Raji (cell line): Measurements from ENCODE around the gene RTL9.

Experiments
- POLR2A ChIP-seq: IDR thresholded peaks from 2 replicates; pipeline ENCODE4 v1.6.1; 2011; ENCODE audit warnings: low read depth, low read length, control low read depth; ENCODE audit not compliant: insufficient read depth

RTL9 gene

DNA sequence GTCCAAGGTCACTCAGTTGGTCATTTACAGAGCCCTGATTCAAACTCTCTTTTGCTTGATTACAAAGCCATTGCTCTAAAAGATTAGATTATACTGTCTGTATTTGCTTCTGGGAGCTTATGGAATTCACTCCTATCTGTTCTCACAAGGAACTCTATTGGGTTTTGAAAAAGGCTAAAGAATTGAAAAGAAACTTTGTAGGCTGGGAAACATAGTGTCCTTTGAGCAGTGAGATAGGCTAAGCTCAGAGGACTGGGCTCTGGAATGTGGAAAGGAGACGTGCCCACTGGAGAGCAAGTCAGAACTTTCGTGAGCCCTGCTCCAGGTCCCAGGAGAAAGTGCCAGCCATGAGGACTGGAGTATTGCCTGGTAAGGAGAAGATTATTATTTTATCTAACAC is at the start of gene RTL9:
Gene RTL9 (plus strand): TSS at position 301 of the 400 bp plus-strand sequence. CDS start 91,770 bp downstream, outside the sequence.
- TF ChIP-seq POLR2A, result no peak

DNA sequence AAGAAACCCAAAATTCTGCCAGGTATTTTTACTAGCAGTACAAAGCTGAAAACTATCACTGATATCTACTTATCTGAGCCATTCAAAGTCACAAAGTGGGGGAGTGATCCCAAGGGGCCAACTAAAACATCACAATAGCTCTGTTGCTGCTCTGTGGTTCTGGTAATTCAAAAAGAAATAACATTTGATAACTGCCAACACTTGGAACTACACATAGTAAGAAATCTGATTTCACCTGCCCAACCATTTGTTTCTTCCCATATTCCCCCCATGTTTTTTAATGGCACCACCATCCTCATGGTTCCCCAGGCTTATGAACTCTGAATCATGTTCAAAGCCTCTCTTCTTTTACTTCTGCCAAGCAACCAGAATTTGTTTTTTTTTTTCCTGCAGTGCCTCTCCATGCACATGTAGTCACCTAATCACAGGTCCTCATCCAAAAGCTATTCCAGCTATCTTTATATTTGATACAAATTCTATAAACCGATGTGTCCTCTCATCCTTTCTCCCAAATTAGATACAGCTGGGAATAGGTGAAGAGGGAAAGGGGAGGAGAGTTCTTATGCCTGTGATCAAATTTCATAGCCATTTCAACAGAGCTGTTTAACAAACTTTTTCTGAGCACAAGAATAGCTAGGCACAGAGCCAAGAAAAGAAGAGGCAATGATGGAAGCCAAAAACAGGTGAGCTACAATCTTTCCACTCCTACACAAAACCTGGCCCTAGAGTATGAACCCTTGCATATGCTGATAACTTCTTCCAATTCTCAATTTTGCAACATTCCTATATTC is 48.5 kb upstream of the RTL9 start:
- no peak for TF ChIP-seq POLR2A

DNA sequence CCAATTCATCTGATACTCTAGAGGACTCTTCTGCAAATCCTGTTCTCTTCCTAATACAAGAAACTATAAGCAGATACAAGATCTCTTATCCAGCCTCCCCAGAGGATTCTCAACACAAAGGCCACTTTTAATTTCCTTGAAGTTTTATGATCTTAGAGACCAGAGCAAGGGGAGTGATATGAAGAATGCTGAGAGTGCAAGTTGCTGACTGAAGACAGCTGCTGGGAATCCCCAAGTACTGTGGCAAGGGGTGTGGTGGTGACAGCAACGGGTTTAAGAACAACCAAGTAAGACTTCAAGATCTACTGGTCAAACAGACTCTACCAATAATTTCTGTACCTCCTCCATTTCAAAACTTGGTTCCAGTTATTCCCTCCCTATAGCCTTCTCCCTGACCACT is 47.8 kb upstream of the RTL9 start:
- no peak for TF ChIP-seq POLR2A

DNA sequence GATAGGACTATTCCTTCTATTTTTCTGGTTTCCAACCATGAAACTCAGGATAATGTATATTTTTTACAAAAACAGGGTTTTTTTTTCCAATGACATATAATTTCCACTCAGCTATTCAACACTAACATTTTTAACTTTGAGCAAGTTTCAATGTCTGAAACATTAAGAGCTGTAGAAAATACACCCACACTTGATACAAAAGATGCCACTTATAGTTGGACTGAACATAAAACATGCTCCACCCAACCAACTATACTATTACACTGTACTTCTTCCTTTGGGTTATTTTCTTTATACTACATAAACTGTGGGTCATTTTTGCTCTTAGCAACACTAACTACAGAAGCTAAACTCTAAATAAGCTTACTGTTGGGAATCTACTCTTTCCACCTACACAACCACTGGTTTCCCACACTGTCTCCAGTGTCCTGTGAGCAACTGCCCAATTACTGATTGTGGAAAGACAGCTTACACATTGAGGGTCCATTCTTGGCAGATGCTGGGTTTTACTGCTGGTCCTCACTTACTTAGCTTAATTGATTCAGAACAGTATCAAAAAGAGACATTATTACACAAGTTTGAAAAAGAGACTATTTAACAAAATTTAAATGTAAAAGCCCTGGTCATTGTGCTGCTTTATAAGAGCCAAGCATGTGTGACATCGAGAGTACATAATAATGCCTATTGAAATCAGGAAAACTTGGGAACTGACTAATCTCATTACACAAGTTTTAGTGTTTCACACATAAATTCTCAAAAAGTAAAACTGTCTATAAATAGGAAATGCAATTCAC is 47.0 kb upstream of the RTL9 start:
- TF ChIP-seq POLR2A, result no peak

DNA sequence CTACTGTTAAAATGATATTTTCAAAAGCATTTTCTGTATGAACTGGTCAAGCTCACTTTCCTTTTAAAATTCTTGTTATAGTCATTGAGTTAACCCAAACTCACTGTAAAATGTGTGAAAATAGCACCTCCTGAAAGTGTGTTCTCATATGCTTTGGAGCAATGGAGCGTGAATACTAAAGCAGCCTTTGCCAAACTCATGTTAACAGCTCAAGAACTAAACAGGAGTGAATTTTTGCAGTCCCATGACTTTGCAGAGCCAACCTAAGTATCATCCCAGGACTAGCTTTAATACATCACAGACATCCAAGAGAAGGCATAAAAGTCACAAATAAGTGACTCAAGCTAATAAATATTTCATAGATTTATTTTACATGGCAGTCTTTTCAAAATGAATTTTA is 43.1 kb upstream of the RTL9 start:
- no peak for TF ChIP-seq POLR2A

DNA sequence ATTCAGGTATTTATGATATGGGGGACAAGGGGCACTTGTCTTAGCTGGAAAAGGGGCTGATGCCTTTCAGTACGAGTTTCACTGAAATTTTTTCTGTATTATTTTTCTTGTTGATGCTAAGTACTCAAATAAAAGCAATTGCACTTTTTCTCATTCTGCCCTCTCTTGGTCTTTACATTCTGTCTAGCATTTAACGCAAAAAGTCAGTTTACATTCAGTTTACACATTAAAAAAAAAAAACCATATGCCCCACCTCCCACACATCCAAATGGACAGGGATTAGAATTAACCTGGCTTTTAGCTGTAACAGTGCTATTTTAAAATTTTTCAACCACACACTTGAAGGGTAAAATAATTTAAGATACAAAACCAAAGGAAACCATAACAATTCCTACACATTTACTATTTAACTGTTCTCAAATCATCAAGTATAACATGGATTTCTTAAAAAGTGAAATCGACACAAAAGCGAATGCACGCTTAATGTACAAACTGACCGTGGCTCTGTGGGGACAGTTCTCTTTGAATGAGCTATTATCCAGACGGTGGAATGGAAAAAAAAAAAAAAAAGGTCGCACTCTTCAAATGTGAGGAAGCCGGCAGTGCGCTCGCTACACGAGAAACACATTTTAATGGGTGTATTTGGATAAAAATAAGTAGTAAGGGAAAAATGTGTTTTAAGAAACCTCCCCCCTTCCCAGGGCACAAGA is 42.1 kb upstream of the RTL9 start:
- no peak for TF ChIP-seq POLR2A

DNA sequence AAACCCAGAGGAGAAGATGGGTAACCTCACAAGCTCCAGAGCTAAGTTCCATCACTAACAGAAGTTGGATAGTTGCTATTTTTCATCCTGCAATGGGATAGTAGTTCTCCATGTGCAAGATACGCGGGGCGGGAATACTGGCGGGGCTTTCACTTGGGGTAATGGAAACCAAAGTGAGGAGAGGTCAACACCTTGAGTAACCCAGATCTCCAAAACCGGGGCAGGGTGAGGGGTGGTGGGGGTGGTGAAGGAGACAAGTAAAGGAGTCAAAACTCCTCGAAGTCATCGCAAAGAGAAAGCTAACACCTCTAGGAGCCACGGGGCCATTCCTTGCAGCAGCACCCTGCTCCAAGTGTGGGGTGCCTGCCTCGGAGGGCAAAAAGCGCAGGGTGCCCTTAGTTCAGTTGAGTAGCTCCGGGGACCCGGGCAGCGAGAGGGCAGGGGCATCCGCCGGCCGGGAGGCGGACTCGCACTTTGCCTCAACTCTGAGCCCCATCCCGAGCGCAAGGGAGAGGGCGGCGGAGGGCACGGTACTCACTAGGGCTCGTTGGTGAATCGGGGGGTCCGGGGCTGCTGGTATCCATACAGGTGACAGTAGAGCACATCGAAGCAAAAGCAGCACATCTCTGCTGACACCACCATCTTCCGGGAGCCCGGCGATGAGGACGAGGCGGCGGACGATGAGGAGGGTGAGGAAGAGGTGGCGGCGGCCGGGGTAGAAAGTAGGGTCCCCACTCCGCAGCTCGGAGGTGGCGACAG is 41.4 kb upstream of the RTL9 start:
- no peak for TF ChIP-seq POLR2A

DNA sequence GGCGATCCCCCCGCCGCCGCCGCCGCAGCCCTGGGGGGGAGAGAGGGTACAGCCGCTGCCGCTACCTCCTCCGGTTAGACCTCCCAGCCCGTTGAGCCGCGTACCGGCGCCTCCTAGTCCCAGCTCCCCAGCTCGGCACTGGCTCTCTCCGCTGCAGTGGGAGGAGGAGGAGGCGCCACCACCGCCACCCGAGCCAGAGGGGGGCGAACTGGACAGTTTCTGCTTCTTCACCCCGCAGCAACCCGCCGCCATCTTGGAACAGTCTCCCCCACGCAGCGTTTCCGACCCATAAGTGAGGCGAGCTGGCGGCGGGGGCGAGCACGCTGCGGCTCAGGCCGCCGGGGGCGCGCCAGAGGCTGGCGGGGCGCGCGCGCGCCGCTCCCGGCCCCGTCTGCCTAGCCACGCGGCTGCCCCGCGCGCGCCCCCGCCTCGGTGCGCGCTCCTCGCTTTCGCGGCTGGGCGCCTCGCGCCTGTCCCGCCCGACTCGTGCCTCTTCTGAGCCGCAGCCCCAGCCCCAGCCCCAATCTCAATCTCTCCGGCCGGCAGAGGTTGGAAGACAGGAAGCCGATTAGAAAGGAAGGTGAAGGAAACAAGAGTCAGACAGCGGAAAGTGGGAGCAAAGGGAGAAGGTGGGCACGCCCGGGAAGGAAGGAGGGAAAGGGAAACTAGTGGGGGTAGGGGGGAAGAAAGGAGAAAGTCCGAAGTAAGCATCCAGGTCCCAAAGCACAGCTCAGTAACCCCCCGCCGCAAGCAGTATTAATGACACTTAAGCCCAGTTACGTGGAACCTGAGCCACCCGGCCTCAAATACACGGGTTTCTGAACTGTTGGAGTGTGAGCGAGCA is 40.6 kb upstream of the RTL9 start, which contains the start of gene AMMECR1:
Gene AMMECR1 (minus strand): TSS at position 266 of the 844 bp plus-strand sequence. CDS start 14 bp downstream, at position 252.
- TF ChIP-seq POLR2A, result peak; percentile 68

DNA sequence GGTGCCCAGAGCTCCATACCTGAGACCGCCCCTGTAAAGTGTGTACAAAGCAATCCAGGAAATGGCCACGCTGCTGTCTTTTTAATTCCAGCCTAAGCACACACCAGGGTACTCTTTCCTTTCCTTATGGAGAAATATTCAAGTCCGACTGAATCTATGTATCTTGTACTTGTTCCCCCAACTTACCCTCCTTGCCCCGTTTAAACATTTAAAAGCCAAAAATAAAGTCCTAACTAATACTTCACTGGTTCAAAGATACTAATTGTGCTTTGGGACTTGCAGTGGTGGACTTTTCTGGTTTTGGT is 40.0 kb upstream of the RTL9 start:
- no peak for TF ChIP-seq POLR2A

DNA sequence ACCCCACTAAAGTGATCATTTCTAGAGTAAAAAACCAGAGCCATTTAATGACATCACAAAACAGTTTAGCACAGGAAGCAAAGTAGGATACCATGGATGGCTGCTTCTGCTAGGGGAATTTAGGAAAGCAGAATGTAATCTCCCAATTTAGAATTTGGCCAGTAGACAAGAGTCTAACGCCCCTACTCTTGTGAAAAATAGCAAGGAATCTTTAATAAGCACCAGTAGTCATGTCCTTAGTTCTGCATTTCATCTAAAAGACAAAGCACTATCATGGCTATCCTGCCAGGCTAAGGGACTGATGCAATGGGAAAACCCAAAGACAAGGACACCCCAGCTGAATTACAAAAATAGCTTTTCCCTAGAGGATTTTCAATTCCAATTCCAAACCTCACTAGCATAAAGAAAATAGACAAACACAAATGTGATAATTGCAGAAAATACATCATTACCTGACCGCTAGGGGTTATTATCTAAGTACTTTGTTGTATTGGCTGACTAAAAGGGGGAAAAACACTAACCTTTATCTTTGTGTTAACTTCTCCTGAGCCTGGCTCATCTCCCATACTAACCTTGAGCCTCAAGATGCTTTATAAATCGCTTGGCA is 38.2 kb upstream of the RTL9 start:
- no peak for TF ChIP-seq POLR2A

DNA sequence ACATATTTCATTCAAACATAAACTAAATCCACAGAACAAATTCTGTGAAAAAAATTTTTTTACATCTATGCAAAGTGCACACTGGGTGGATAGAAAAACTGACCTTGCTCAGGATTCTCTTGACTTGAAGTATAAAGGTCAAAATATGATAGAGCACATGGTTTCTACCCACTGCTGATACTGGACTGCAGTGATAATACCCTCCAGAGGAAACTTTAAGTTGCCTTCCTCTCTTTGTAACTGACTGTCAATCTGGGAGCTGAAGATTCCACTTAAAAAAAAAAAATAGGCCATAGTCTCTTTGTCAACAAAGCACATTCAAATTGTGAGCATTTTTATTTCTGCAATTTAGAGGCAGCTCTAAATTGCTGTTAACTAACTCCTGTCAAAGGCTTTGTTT is 37.6 kb upstream of the RTL9 start:
- no peak for TF ChIP-seq POLR2A

DNA sequence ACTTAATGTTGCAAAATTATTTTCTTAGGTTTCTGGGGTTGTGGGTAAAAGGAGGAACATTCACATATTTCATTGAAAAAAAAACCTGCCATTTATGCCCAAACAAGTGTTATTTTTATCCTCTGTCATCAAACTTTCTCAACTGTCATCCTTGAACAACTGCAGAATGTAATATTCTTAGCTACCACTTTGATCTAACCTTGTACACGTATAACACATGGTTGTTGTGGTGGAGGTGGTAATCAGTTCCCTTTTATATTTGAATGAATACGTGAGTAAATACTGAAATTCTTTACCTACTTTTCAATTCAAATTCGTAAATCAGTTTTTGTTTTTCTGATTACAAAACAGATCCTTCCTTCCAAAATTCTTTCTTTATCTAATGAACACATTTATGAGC is 37.0 kb upstream of the RTL9 start:
- TF ChIP-seq POLR2A, result no peak

DNA sequence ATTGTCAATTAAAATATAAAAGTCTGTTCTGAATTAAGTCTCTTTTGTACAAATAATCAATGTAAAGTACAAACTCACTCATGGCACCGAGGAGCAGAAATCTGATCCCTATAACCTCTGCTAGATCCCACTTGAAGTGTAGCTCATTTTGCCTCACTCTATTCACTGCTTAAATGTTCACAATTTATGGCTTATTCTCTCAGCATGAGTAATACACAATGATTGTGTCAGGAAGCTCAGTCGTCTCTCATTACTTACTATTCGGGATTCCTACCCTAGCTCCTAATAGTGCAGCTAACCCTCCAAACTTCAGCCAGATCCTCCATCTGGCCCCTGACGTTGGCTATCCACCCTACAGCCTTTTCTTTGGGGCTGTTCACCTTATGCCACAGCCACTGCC is 36.0 kb upstream of the RTL9 start:
- no peak for TF ChIP-seq POLR2A

DNA sequence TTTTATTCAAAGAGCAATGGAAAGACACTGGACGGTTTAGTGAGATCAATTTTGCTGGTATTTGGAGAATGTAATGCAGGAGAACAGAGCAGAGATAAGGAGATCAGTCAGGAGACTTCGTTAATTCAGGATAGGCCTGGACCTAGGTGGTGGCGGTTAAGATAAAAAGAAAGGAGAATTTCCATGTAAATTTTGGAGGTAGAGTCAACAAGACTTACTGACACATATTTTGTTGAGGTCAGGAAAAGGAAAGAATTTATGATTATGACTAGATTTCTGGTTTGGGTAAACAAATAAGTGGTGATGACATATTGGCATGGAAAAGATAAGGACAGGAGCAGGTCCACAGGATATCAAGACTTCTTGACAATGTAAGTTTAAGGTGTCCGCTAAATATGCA is 31.9 kb upstream of the RTL9 start:
- TF ChIP-seq POLR2A, result no peak
